Coronary artery (tissue), 2 donors: ENCODE measurements around the gene HPGDS.

ENCODE experiments used
- DNase-seq: peaks from one replicate; pipeline ENCODE4 v3.0.0-alpha.2; 2017; ENCODE audit warnings: low spot score
- H3K27ac ChIP-seq, 2 donors: fragments of 200-600 bp; sonication (generic); one replicate each; pipeline ENCODE4 v1.5.1; 2016 to 2019
- H3K4me3 ChIP-seq: fragments of 200-600 bp; sonication (generic); 2 replicates; pipeline ENCODE4 v1.5.1; 2016; ENCODE audit warnings: mild to moderate bottlenecking, moderate library complexity
- TF ChIP-seq, protein P1 (sequence below): fragments of 200-600 bp; sonication (generic); IDR thresholded peaks from one replicate; pipeline ENCODE4 v1.5.1; 2019; ENCODE audit warnings: antibody characterized with exemption

HPGDS gene

DNA sequence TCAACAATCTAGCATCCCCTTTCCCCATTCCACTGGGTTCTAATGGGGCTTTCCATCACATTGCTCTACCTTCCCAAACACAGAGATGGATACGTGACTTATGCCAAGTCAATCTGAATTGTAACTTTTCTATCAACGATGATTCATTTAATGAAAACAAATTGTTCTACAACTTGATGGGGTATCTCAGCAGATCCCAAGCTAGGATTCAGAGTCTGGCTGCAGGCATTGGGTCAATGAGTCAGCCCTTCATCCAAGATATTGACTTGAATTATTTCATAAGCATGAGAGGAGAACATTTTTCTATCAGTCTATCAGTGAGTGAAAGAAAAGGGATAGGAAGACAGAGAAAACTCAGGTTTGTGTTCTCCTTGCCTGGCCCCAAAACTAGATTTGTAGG, 15.0 kb upstream of the HPGDS start:
- H3K27ac ChIP-seq = no peak overlapping the region
- DNase-seq = no peak
- TF ChIP-seq, protein P1, sequence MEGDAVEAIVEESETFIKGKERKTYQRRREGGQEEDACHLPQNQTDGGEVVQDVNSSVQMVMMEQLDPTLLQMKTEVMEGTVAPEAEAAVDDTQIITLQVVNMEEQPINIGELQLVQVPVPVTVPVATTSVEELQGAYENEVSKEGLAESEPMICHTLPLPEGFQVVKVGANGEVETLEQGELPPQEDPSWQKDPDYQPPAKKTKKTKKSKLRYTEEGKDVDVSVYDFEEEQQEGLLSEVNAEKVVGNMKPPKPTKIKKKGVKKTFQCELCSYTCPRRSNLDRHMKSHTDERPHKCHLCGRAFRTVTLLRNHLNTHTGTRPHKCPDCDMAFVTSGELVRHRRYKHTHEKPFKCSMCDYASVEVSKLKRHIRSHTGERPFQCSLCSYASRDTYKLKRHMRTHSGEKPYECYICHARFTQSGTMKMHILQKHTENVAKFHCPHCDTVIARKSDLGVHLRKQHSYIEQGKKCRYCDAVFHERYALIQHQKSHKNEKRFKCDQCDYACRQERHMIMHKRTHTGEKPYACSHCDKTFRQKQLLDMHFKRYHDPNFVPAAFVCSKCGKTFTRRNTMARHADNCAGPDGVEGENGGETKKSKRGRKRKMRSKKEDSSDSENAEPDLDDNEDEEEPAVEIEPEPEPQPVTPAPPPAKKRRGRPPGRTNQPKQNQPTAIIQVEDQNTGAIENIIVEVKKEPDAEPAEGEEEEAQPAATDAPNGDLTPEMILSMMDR = no peak
- no peak overlapping the region for H3K4me3 ChIP-seq

DNA sequence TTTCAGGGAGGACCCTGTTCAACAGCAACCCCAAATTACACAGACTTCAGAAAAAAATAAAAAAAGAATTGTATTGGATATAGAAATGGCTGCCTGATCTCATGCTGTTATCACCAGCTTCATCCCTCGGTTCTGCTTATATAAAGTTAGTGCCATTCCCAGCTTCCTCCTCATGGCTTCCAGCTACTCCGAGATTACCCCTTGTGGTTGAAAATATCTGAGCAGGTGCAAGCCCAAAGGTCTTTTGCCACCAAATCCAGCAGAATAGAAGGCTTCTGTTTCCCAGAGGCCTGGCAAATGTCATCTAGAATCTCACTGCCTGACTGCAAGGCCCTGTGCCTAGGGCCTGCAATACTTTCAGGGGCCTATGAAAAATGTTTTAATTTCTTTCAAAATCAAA, 13.8 kb upstream of the HPGDS start:
- Histone ChIP-seq H3K4me3 (no peak overlapping the region), H3K27ac (no peak overlapping the region)
- TF ChIP-seq, protein P1 = no peak
- no peak for DNase-seq

DNA sequence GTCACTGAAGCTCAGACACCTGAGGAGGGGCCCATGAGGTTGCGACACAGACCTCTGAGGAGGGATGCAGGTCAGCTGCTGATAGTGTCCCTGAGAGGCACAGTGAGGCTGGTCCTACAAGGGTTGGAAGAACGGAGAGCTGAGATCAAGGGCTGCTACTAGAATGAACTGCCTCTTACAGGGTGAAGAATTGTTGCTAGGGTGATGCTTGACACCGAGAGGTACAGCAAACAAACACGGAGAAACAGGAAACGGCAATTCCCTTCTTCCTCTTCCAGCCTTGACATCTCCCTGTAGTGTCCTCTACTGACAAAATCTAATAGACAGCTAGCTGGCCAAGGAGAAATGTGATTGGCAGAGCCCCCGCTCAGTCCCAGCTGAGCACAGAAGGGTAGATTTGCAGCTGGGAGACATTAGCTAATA, 11.8 kb upstream of the HPGDS start:
- TF ChIP-seq, protein P1 = no peak
- Histone ChIP-seq H3K27ac (no peak overlapping the region), H3K4me3 (no peak overlapping the region)
- no peak for DNase-seq

DNA sequence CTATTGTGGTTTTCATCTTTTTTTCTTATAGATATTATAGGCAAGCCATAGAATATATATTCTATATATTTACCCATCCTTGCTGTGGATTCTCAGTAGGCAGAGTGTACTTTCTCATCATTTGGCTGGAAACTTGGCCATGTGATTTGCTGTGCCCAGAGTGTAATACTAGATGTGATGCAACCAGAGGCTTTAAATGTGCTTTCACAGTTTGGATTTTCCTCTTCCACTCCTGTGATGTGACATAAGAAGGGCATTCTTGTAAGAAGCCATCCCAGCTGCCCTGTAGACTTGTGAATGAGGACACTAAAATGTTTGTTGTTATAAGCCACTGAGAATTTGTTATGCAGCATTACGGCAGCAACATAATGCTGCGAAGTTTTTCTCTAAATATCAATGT, 10.4 kb upstream of the HPGDS start:
- DNase-seq = no peak
- H3K27ac ChIP-seq = no peak overlapping the region
- H3K4me3 ChIP-seq = no peak overlapping the region
- TF ChIP-seq, protein P1 = no peak

DNA sequence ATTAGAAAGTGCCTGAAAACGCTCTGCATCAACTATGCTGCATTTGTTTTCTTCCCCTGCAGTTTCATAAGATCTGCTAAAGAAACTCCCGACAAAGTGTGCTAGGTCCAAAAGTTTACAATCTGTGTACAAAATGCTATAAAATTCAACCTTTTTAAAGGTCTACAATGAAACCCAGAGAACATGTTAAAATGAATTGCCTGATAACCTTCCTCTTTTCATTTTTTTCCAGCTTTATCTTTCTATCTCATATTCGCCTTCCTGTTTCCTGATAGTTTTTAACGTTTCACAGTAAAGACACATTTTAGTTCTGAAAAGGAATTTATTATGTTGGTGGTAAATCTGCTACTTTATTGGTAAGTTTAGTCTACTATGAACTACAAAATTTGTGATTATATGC, 9.5 kb upstream of the HPGDS start:
- no peak overlapping the region for H3K27ac ChIP-seq
- no peak for DNase-seq
- TF ChIP-seq, protein P1 = no peak

DNA sequence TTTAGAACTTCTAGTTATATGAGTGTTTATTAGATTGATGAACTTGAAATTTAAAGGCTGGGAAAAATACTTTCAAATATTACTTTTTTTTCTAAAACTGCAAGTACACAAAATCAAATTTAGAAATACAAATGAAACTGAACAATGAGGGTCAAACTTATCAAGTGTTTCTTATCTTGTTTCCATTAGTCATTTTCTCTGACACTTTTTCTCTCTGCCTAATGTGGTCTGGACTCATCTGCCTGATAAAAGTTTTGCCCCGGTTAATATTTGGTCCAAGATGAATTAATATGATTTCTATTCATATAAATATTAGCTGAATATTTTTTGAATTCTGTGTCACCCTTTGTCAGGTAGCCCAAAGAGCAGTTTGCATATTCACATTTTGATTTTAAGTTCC, 8.7 kb upstream of the HPGDS start:
- DNase-seq = no peak
- Histone ChIP-seq H3K4me3 (no peak overlapping the region), H3K27ac (no peak overlapping the region)
- TF ChIP-seq, protein P1 = no peak

More for the DNA sequence above, 9.5 kb upstream of the HPGDS start:
- no peak overlapping the region for H3K4me3 ChIP-seq

DNA sequence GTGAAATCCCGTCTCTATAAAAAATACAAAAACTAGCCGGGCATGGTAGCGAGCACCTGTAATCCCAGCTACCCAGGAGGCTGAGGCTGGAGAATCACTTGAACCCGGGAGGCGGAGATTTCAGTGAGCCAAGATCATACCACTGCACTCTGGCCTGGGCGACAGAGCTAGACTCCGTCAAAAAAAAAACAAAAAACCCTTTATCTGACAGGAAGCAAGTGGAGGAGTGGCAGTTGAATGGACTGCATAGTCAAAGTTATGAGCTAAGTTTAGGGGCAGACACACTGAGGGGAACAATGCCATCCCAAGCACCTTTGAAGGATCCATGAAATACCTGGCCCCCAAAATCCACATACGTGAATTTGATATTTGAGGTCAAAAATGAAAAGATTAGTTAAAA, 7.5 kb upstream of the HPGDS start:
- TF ChIP-seq, protein P1 = no peak
- no peak overlapping the region for H3K27ac ChIP-seq
- H3K4me3 ChIP-seq = no peak overlapping the region
- DNase-seq = no peak
